Kidney (tissue), 14 donors: ENCODE results near the gene PHF21A. TPM values are rescaled to one million over a fixed set of nuclear protein-coding genes. Genes with fewer than 3 reads are reported as not detected.
"Not testable (repeated sequence)": the region's sequence is repeated elsewhere in the genome, so short reads cannot be mapped to it uniquely, and the experiment has no call there.

ENCODE experiments used
- DNase-seq, 5 donors: peaks; one replicate each; pipeline ENCODE4 v3.0.0-alpha.2; 2013 to 2020
- FAIRE-seq: peaks from 2 replicates; lab custom pipeline; 2012; peaks lifted over from hg19 to GRCh38; lab: Jason Lieb, UNC
- H3K27ac ChIP-seq, 2 donors: one replicate each; pipeline ENCODE4 v1.7.0; 2013; ENCODE audit warnings: low read depth in 2 of 2, low read length in 2 of 2, inconsistent platforms in 1 of 2
- H3K27me3 ChIP-seq: one replicate; pipeline ENCODE4 v1.7.1; 2013; ENCODE audit warnings: low read length, inconsistent platforms; ENCODE audit not compliant: control insufficient read depth, insufficient read depth
- H3K36me3 ChIP-seq, 3 donors: one replicate each; pipeline versions ENCODE4 v1.7.0 to v1.7.1; 2013; ENCODE audit warnings: low read length in 3 of 3, control low read depth in 1 of 3, inconsistent platforms in 1 of 3; ENCODE audit not compliant: insufficient read depth in 3 of 3, control insufficient read depth in 2 of 3
- H3K4me1 ChIP-seq, 3 donors: one replicate each; pipeline versions ENCODE4 v1.7.0 to v1.7.1; 2013; ENCODE audit warnings: low read length in 3 of 3, inconsistent platforms in 1 of 3, low read depth in 1 of 3; ENCODE audit not compliant: control insufficient read depth in 2 of 3, insufficient read depth in 2 of 3
- H3K4me3 ChIP-seq, 3 donors: one replicate each; pipeline versions ENCODE4 v1.7.0 to v1.8.1; 2013; ENCODE audit warnings: low read length in 3 of 3, control low read depth in 1 of 3, inconsistent platforms in 1 of 3
- H3K9ac ChIP-seq, 3 donors: one replicate each; pipeline versions ENCODE4 v1.7.0 to v1.7.1; 2013; ENCODE audit warnings: low read length in 3 of 3, control low read depth in 1 of 3, inconsistent platforms in 1 of 3
- H3K9me3 ChIP-seq, 3 donors: one replicate each; pipeline versions ENCODE4 v1.7.0 to v1.7.1; 2013; ENCODE audit warnings: low read length in 3 of 3, control low read depth in 1 of 3, inconsistent platforms in 1 of 3; ENCODE audit not compliant: control insufficient read depth in 2 of 3, insufficient read depth in 1 of 3
- CTCF ChIP-seq: IDR thresholded peaks from 3 replicates; pipeline ENCODE4 v1.5.1; 2012; ENCODE audit warnings: mild to moderate bottlenecking, moderate library complexity, borderline replicate concordance; ENCODE audit not compliant: insufficient read depth; ENCODE audit errors: extremely low read depth
- intact Hi-C: fragments of 100-400 bp; cut with DNase I; formaldehyde crosslinking; loops from one replicate; pipeline ENCODE4 v1.11.1; 2022
- polyA plus RNA-seq: library from polyadenylated mRNA; stranded (reverse); fragments of 350-450 nt; fragmentation: Illumina TruSeq; extraction: RNeasy Lipid Tissue Mini Kit (QIAGEN cat#74804); gene quantifications from one replicate; pipeline ENCODE4 v1.2.3, GENCODE V29; 2014; ENCODE audit warnings: low read depth, low replicate concordance; ENCODE audit not compliant: insufficient read depth
- total RNA-seq: library from RNA; stranded (reverse); fragmentation: NEBNext Ultra II Directional; extraction: Animal tissue kit (Norgen Biotek cat#: 25700); gene quantifications from one replicate; pipeline ENCODE4 v1.2.1, GENCODE V29; 2021
- donor health status: control.
- donor health status: control.
- donor health status: control.
- donor health status: control.
- donor health status: control.
- donor health status: DM: yes; HTN: yes; CAD: no.
- donor health status: Normal renal cell carcinoma (clear cell type).

Gene PHF21A
- total and polyA plus RNA-seq, 2 donors from 2014 or later, result 9.6 to 48.2 TPM

DNA sequence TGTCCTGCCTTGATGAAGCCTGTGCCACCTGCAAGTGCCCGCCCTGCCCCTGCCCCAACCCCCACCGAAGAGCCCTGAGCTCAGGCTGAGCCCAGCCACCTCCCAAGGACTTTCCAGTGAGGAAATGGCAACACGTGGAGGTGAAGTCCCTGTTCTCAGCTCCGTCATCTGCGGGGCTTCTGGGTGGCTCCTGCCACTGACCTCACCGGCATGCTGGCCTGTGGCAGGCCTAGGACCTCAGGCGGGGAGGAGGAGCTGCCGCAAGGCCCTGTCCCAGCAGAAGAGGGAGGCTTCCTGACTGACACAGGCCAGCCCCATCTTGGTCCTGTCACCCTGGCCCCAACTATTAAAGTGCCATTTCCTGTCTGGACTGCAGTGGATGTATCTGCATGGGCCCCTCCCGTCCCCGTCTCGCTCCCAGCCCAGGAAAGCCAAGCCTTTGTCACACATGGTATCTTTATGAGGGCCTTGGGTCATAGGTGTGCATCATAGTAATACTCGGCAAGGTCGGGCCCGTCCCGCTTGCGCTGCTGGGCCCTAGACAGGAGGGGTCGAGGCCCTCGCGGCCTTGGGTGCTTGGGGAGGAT is 215.1 kb downstream of the PHF21A start:
- DNase-seq (no peak), FAIRE-seq (no peak)
- Histone ChIP-seq H3K27ac (no peak overlapping the region), H3K4me1 (no peaks in the 10 kb centered on the region), H3K9ac (no peak overlapping the region), H3K9me3 (no peaks in the 10 kb centered on the region), H3K27me3 (no peaks in the 10 kb centered on the region), H3K4me3 (no peak overlapping the region), H3K36me3 (peaks cover 0 to 3% (median under 1%) of the 10 kb centered on the region in 3 donors)
- TF ChIP-seq CTCF, result no peak
- intact Hi-C loops, result no loop called here

GRCh38 chr11:45905576-45905975 is 215.7 kb downstream of the PHF21A start:
- H3K4me1 ChIP-seq, DNase-seq, H3K27me3 ChIP-seq, H3K9ac ChIP-seq, H3K27ac ChIP-seq, H3K4me3 ChIP-seq, H3K36me3 ChIP-seq, FAIRE-seq, intact Hi-C loops, H3K9me3 ChIP-seq: not testable (repeated sequence)

DNA sequence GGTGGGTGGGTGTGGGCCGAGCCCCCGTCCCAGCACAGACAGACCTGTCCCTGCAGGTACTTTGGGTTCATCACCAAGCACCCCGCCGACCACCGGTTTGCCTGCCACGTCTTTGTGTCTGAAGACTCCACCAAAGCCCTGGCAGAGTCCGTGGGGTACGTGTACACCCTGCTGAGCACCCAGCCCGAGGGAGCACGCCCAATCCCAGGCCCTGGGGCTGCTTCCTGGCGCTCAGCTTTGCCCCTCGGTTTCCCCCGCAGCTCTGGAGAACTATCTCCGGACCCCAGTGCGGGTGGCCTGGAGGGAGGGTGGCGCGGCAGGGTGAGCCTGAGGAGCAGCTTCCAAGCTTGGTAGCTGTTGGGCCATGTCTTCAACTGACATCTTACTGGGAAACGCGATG is 216.2 kb downstream of the PHF21A start:
- Histone ChIP-seq H3K9ac (no peak overlapping the region), H3K4me3 (no peak overlapping the region), H3K27me3 (no peaks in the 10 kb centered on the region), H3K9me3 (no peaks in the 10 kb centered on the region), H3K27ac (no peak overlapping the region), H3K4me1 (peaks cover 0 to 9% (median 4%) of the 10 kb centered on the region in 3 donors), H3K36me3 (peaks cover 0 to 3% (median 0%) of the 10 kb centered on the region in 3 donors)
- FAIRE-seq (no peak), DNase-seq (no peak)
- intact Hi-C loops, result no loop called here
- TF ChIP-seq CTCF, result no peak

GRCh38 chr11:45904309-45904915 is 216.8 kb downstream of the PHF21A start:
- Histone ChIP-seq H3K9me3 (no peaks in the 10 kb centered on the region), H3K4me3 (no peak overlapping the region), H3K9ac (no peak overlapping the region), H3K27ac (no peak overlapping the region), H3K27me3 (no peaks in the 10 kb centered on the region), H3K36me3 (peaks cover 0 to 3% (median 0%) of the 10 kb centered on the region in 3 donors), H3K4me1 (peaks cover 0 to 9% (median 4%) of the 10 kb centered on the region in 3 donors)
- no peak for FAIRE-seq
- no peak for DNase-seq
- no peak for TF ChIP-seq CTCF
- intact Hi-C loops, result no loop called here
